HL-60/S4 treated with retinoic acid at 250 ng/mL for 4 days and 3 days (cell line): Measurements from ENCODE around the gene THSD4.
"Not testable (repeated sequence)": the region's sequence is repeated elsewhere in the genome, so short reads cannot be mapped to it uniquely, and the experiment has no call there.

Experiments
- in situ Hi-C: fragments of 300-500 bp; cut with MboI; formaldehyde crosslinking; loops from 2 replicates; pipeline ENCODE4 v1.7.0; 2022; ENCODE audit warnings: low sequenced_read_pairs

THSD4 gene

GRCh38 chr15:71658827-71659729 is 543.8 kb downstream of the THSD4 start:
- in situ Hi-C loops, result no loop called here

GRCh38 chr15:71659730-71660067 is 544.4 kb downstream of the THSD4 start:
- in situ Hi-C loops, result no loop called here

- in situ Hi-C loops, result no loop called here
These were observed 545.2 kb downstream of the THSD4 start for GRCh38 chr15:71660501-71660900.

GRCh38 chr15:71662306-71662705 is 547.0 kb downstream of the THSD4 start:
- in situ Hi-C loops, result no loop called here

GRCh38 chr15:71664622-71665021 is 549.4 kb downstream of the THSD4 start:
- in situ Hi-C loops, result no loop called here

GRCh38 chr15:71666763-71667620 is 551.7 kb downstream of the THSD4 start:
- in situ Hi-C loops, result no loop called here

- in situ Hi-C loops, result no loop called here
These were observed 554.4 kb downstream of the THSD4 start for GRCh38 chr15:71669688-71670087.

- in situ Hi-C loops, result not testable (repeated sequence)
These were observed 555.0 kb downstream of the THSD4 start for GRCh38 chr15:71670222-71670621.

GRCh38 chr15:71674354-71674753 is 559.1 kb downstream of the THSD4 start:
- in situ Hi-C loops, result no loop called here

- in situ Hi-C loops, result no loop called here
These were observed 562.1 kb downstream of the THSD4 start for GRCh38 chr15:71677352-71677751.

GRCh38 chr15:71677766-71678165 is 562.5 kb downstream of the THSD4 start:
- in situ Hi-C loops, result no loop called here

- in situ Hi-C loops, result no loop called here
These were observed 562.9 kb downstream of the THSD4 start for GRCh38 chr15:71678191-71678590.

- in situ Hi-C loops, result no loop called here
These were observed 563.3 kb downstream of the THSD4 start for GRCh38 chr15:71678605-71679004.

GRCh38 chr15:71679223-71679792 is 564.0 kb downstream of the THSD4 start:
- in situ Hi-C loops, result no loop called here

- in situ Hi-C loops, result no loop called here
These were observed 564.6 kb downstream of the THSD4 start for GRCh38 chr15:71679793-71680353.

GRCh38 chr15:71682001-71682400 is 566.7 kb downstream of the THSD4 start:
- in situ Hi-C loops, result no loop called here

GRCh38 chr15:71683411-71684274 is 568.4 kb downstream of the THSD4 start:
- in situ Hi-C loops, result no loop called here

- in situ Hi-C loops, result no loop called here
These were observed 570.2 kb downstream of the THSD4 start for GRCh38 chr15:71685420-71685993.

- in situ Hi-C loops, result no loop called here
These were observed 571.2 kb downstream of the THSD4 start for GRCh38 chr15:71686221-71687050.
